ENCODE measurements around the gene CLCN5. TPM values are rescaled to one million over a fixed set of nuclear protein-coding genes. Genes with fewer than 3 reads are reported as not detected.

The CLCN5 gene
- total and polyA plus RNA-seq, 10 of the 15 experiments (the other 5 are each of a cell fraction or from before 2014, with no cell fraction given) = 0.33 to 3.8 (median 2.6) TPM

GRCh38 chrX:50111742-50112141 lies 189.3 kb downstream of the CLCN5 start (continued):
- no peak for TF ChIP-seq E4F1 (IDR thresholded peaks at IDR 0.05; ENCODE audit: borderline replicate concordance, partially characterized antibody)
- no peak for TF ChIP-seq KAT2A (conservative IDR thresholded peaks at IDR 0.05; ENCODE audit: control insufficient read depth, low read depth, low read length)
- TF ChIP-seq BHLHE40 (IDR thresholded peaks at IDR 0.05; ENCODE audit: borderline replicate concordance in 1 of 2, low read depth in 2 of 2, low read length in 1 of 2) = no peak

- no peaks in the 10 kb centered on the region for H3K9me3 ChIP-seq (replicated peaks; ENCODE audit: control insufficient read depth, insufficient read depth, low read length)
- SMC1A ChIA-PET (ENCODE audit: uncharacterized antibody, unreplicated experiment) = no interaction called here
- no peak for TF ChIP-seq RELB (IDR thresholded peaks at IDR 0.05; ENCODE audit: low read depth)
- no peak for TF ChIP-seq SREBF2 (IDR thresholded peaks at IDR 0.05; ENCODE audit: low read length)
- no peak for TF ChIP-seq FOS (IDR thresholded peaks at IDR 0.05; ENCODE audit: borderline replicate concordance, extremely low read depth, insufficient read length)
- H2AFZ ChIP-seq (ENCODE audit: control insufficient read depth, low read depth, low read length) = no peak overlapping the region
- H3K4me2 ChIP-seq (ENCODE audit: control insufficient read depth, insufficient read depth) = no peak overlapping the region
- no peaks in the 10 kb centered on the region for H3K36me3 ChIP-seq (ENCODE audit: control insufficient read depth in 2 of 2, insufficient read depth in 2 of 2, low read length in 1 of 2)
- no peaks in the 10 kb centered on the region for H3K79me2 ChIP-seq (ENCODE audit: control insufficient read depth, insufficient read depth, low read length)
- in situ Hi-C loops (cut with MboI) (no loop called here), intact Hi-C loops (cut with micrococcal nuclease; ENCODE audit: unreplicated experiment) (no loop called here)
- no peaks in the 10 kb centered on the region for H3K4me1 ChIP-seq (ENCODE audit: control insufficient read depth, insufficient read depth, low read length)
- H3K9ac ChIP-seq (ENCODE audit: control insufficient read depth, insufficient read depth, low read length) = no peak overlapping the region
- no peaks in the 10 kb centered on the region for H3K27me3 ChIP-seq (replicated peaks in 1 of 2; ENCODE audit: control insufficient read depth in 2 of 2, insufficient read depth in 2 of 2, low read length in 1 of 2)
- CTCF ChIA-PET = no interaction called here
- no peak for FAIRE-seq
- ATAC-seq = no peak
- POLR2A ChIA-PET = no interaction called here
- no peak for DNase-seq (ENCODE audit: low read depth, low spot score)
- no TSS peak for BruUV-seq (replicated peaks)
- no peaks in the 10 kb centered on the region for H4K20me1 ChIP-seq (ENCODE audit: control insufficient read depth, insufficient read depth)
- WGBS (ENCODE audit: insufficient coverage, insufficient replicate concordance, low lambda C conversion rate, missing lambda C conversion rate) = 25% methylated on average over 2 of the region's 2 CpGs
- RAD21 ChIA-PET (ENCODE audit: unreplicated experiment) = no interaction called here
- no peak overlapping the region for H3K4me3 ChIP-seq
- H3K27ac ChIP-seq (ENCODE audit: control insufficient read depth, insufficient read depth) = no peak overlapping the region
Observed at GRCh38 chrX:50114113-50114512, 191.7 kb downstream of the CLCN5 start.
